Osteoblast (primary cell): ENCODE measurements around the gene TUBB1. TPM values are rescaled to one million over a fixed set of nuclear protein-coding genes. Genes with fewer than 3 reads are reported as not detected.

Experiments
- DNase-seq: peaks from one replicate; pipeline ENCODE4 v3.0.0; 2011; ENCODE audit warnings: low spot score, mixed read lengths; ENCODE audit not compliant: insufficient read length; ENCODE audit errors: missing footprints
- H2AFZ ChIP-seq: 2 replicates; pipeline ENCODE4 v1.6.0; 2011; ENCODE audit warnings: mild to moderate bottlenecking, low read length
- H3K27ac ChIP-seq: 2 replicates; pipeline ENCODE4 v1.5.1; 2011; ENCODE audit warnings: mild to moderate bottlenecking, low read depth, low read length, moderate library complexity
- H3K27me3 ChIP-seq: 2 replicates; pipeline ENCODE4 v1.6.0; 2012; ENCODE audit warnings: mild to moderate bottlenecking, control low read depth, inconsistent platforms, low read length, moderate library complexity; ENCODE audit not compliant: insufficient read depth
- H3K36me3 ChIP-seq: 2 replicates; pipeline ENCODE4 v1.5.1; 2011; ENCODE audit warnings: mild to moderate bottlenecking, low read length, control low read depth, moderate library complexity; ENCODE audit not compliant: insufficient read depth
- H3K4me1 ChIP-seq: 2 replicates; pipeline ENCODE4 v1.5.1; 2011; ENCODE audit warnings: mild to moderate bottlenecking, low read length, control low read depth, moderate library complexity; ENCODE audit not compliant: insufficient read depth
- H3K4me2 ChIP-seq: 2 replicates; pipeline ENCODE4 v1.6.0; 2011; ENCODE audit warnings: mild to moderate bottlenecking, low read length; ENCODE audit not compliant: insufficient read depth
- H3K4me3 ChIP-seq: fragments of 200-600 bp; sonication (generic); 3 replicates; pipeline ENCODE4 v1.5.1; 2012; ENCODE audit warnings: mild to moderate bottlenecking, low read length, inconsistent platforms; ENCODE audit not compliant: insufficient read depth
- H3K79me2 ChIP-seq: 2 replicates; pipeline ENCODE4 v1.6.0; 2012; ENCODE audit warnings: mild to moderate bottlenecking, low read length, control low read depth, inconsistent platforms; ENCODE audit not compliant: insufficient read depth
- H3K9me3 ChIP-seq: 2 replicates; pipeline ENCODE4 v1.5.1; 2011; ENCODE audit warnings: low read depth, low read length, control low read depth
- H4K20me1 ChIP-seq: 2 replicates; pipeline ENCODE4 v1.6.0; 2012; ENCODE audit warnings: mild to moderate bottlenecking, low read length, control low read depth; ENCODE audit not compliant: insufficient read depth
- total RNA-seq: library from RNA; depleted of rRNA; stranded (reverse); fragments of >200 nt; gene quantifications from 2 replicates; pipeline ENCODE4 v1.2.3, GENCODE V29; 2012
- TF ChIP-seq, protein P1 (sequence below): IDR thresholded peaks from 2 replicates; pipeline ENCODE4 v1.5.1; 2011; ENCODE audit warnings: mild to moderate bottlenecking, low read depth, low read length, moderate library complexity; ENCODE audit errors: extremely low read depth

TUBB1 gene
- total RNA-seq, 1 donor: not detected

DNA sequence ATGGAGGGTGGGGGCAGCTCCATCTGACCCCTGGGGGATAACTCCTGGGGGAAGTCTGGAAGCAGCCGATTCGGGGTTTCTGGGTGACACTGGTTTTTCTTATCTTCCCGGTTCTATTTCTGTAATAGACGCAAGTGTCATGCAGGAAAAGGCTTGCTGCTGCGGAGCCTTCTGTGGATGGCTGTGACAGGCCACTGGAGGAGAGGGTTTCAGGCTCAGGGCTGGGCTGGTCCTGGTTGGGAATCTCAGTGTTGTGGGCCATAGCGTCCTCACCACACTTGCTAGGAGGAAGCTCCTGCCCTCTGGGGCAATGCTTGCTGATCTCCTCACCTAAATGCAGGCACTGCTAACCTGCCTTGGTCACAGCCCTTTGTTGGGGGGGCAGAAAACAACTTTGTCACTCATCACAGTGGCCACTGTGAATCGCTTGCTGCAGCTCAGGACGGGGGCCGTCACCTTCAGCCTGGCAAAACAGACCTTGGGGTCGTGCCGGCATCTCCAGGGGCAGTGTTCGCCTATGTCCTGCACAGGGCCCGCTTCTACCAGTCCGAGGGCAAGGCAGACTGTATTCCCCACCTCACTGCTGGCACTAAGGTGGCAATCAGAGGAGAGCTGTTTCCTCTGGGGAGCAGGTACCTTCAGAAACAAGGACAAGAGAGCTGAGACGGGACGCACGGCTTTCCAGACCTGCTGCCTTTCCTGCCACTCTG, 4.4 kb upstream of the TUBB1 start:
- Histone ChIP-seq H4K20me1 (no peaks in the 10 kb centered on the region), H3K27me3 (no peaks in the 10 kb centered on the region), H3K27ac (peak overlapping the region; percentile 58), H3K79me2 (no peaks in the 10 kb centered on the region), H3K4me3 (no peak overlapping the region), H3K4me1 (peaks cover 29% of the 10 kb centered on the region), H3K4me2 (peak overlapping the region; percentile 53), H2AFZ (no peak overlapping the region), H3K36me3 (no peaks in the 10 kb centered on the region), H3K9me3 (no peaks in the 10 kb centered on the region)
- TF ChIP-seq, protein P1, sequence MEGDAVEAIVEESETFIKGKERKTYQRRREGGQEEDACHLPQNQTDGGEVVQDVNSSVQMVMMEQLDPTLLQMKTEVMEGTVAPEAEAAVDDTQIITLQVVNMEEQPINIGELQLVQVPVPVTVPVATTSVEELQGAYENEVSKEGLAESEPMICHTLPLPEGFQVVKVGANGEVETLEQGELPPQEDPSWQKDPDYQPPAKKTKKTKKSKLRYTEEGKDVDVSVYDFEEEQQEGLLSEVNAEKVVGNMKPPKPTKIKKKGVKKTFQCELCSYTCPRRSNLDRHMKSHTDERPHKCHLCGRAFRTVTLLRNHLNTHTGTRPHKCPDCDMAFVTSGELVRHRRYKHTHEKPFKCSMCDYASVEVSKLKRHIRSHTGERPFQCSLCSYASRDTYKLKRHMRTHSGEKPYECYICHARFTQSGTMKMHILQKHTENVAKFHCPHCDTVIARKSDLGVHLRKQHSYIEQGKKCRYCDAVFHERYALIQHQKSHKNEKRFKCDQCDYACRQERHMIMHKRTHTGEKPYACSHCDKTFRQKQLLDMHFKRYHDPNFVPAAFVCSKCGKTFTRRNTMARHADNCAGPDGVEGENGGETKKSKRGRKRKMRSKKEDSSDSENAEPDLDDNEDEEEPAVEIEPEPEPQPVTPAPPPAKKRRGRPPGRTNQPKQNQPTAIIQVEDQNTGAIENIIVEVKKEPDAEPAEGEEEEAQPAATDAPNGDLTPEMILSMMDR: no peak
- DNase-seq: peak; percentile 25

DNA sequence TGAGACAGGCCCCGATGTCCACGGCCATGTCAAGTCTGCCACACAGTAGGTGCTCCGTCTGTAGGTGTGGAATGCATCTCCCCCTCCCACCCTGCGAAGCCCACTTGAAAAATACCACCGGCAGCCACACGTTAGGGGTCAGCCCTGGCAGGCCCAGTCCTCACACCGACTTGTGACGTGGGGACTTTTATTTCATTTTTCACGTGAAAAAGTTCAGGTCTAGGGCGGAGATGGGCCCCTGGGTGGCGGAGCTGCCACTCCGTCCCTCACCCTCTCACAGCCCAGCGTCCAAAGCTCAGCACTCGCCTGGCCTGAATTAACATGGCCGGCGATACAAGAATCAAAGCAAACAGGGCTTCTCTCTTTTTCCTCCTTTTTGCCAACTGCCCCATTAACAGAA, 3.8 kb upstream of the TUBB1 start:
- no peaks in the 10 kb centered on the region for H3K36me3 ChIP-seq
- H3K27ac ChIP-seq: no peak overlapping the region
- no peaks in the 10 kb centered on the region for H3K27me3 ChIP-seq
- no peaks in the 10 kb centered on the region for H4K20me1 ChIP-seq
- H3K79me2 ChIP-seq: no peaks in the 10 kb centered on the region
- H3K4me2 ChIP-seq: no peak overlapping the region
- H3K4me1 ChIP-seq: peaks cover 27% of the 10 kb centered on the region
- H2AFZ ChIP-seq: no peak overlapping the region
- TF ChIP-seq, protein P1: no peak
- H3K4me3 ChIP-seq: no peak overlapping the region
- H3K9me3 ChIP-seq: no peaks in the 10 kb centered on the region
- DNase-seq: no peak

GRCh38 chr20:59015812-59016711, 3.2 kb upstream of the TUBB1 start:
- Histone ChIP-seq H3K27ac (no peak overlapping the region), H3K4me1 (peaks cover 24% of the 10 kb centered on the region), H4K20me1 (no peaks in the 10 kb centered on the region), H3K79me2 (no peaks in the 10 kb centered on the region), H3K4me3 (no peak overlapping the region), H3K4me2 (no peak overlapping the region), H3K36me3 (no peaks in the 10 kb centered on the region), H2AFZ (no peak overlapping the region), H3K27me3 (no peaks in the 10 kb centered on the region), H3K9me3 (no peaks in the 10 kb centered on the region)
- no peak for DNase-seq
- TF ChIP-seq, protein P1: no peak
